Measurements from ENCODE around the gene UBE4B.

DNA sequence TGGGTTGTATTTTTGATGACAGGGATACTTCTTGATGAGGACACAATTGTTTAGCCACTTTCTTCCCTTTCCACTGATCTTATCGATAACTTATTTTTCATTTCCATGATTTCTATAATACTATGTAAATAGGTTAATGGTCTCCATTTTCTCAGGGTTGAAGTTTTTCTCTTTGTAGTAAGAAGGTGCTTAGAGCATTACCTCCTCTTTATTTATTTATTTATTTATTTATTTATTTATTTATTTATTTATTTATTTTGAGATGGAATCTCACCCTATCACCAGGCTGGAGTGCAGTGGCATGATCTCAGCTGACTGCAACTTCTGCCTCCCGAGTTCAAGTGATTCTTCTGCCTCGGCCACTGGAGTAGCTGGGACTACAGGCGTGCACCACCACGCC lies 70.4 kb downstream of the UBE4B start:
- TF ChIP-seq POLR2AphosphoS5 (IDR thresholded peaks at IDR 0.05; ENCODE audit: low read depth, low read length) (no peak), POLR2A (IDR thresholded peaks at IDR 0.05; ENCODE audit: low read depth, low read length) (no peak), SPI1 (IDR thresholded peaks at IDR 0.05; ENCODE audit: low read depth, low read length) (no peak)
